ENCODE results near the gene AP2B1.

The AP2B1 gene

GRCh38 chr17:35764123-35764991, 177.2 kb downstream of the AP2B1 start (continued):
- TF ChIP-seq ZFHX2 (tag by site-specific recombination; conservative IDR thresholded peaks at IDR 0.05) (peak; percentile 60), ZBTB49 (tag by site-specific recombination; IDR thresholded peaks at IDR 0.05; ENCODE audit: low read depth) (no peak), ZNF639 (tag by site-specific recombination; IDR thresholded peaks at IDR 0.05) (0 out of 2 replicates have a peak, but pooled peaks have one; percentile 57), SP3 (tag by site-specific recombination; IDR thresholded peaks at IDR 0.05) (peak; percentile 54), ZNF19 (tag by site-specific recombination; IDR thresholded peaks at IDR 0.05; ENCODE audit: low read depth) (no peak), ZNF2 (tag by site-specific recombination; IDR thresholded peaks at IDR 0.05) (peak; percentile 79; the same call in 1 of the 2 replicates), ZNF335 (tag by site-specific recombination; conservative IDR thresholded peaks at IDR 0.05) (peak; percentile 89), ZBTB44 (tag by site-specific recombination; IDR thresholded peaks at IDR 0.05) (peak; percentile 66), ZNF292 (tag by site-specific recombination; IDR thresholded peaks at IDR 0.05; ENCODE audit: borderline replicate concordance, low read depth) (no peak), ZBTB8A (tag by site-specific recombination; IDR thresholded peaks at IDR 0.05) (peak; percentile 92), ZSCAN30 (tag by site-specific recombination; IDR thresholded peaks at IDR 0.05) (peak; percentile 94), ZNF26 (tag by site-specific recombination; IDR thresholded peaks at IDR 0.05) (no peak), ZFP41 (tag by site-specific recombination; IDR thresholded peaks at IDR 0.05; ENCODE audit: borderline replicate concordance) (no peak), ZNF138 (tag by site-specific recombination; IDR thresholded peaks at IDR 0.05; ENCODE audit: borderline replicate concordance) (no peak), ZNF274 (IDR thresholded peaks at IDR 0.05; ENCODE audit: low read length) (no peak), ZNF274 (tag by site-specific recombination; IDR thresholded peaks at IDR 0.05; ENCODE audit: borderline replicate concordance) (no peak; the same call in 1 of the 2 replicates), ZNF571 (tag by site-specific recombination; IDR thresholded peaks at IDR 0.05) (no peak), PRDM1 (tag by site-specific recombination; IDR thresholded peaks at IDR 0.05) (no peak)
- TF ChIP-seq, protein P1, sequence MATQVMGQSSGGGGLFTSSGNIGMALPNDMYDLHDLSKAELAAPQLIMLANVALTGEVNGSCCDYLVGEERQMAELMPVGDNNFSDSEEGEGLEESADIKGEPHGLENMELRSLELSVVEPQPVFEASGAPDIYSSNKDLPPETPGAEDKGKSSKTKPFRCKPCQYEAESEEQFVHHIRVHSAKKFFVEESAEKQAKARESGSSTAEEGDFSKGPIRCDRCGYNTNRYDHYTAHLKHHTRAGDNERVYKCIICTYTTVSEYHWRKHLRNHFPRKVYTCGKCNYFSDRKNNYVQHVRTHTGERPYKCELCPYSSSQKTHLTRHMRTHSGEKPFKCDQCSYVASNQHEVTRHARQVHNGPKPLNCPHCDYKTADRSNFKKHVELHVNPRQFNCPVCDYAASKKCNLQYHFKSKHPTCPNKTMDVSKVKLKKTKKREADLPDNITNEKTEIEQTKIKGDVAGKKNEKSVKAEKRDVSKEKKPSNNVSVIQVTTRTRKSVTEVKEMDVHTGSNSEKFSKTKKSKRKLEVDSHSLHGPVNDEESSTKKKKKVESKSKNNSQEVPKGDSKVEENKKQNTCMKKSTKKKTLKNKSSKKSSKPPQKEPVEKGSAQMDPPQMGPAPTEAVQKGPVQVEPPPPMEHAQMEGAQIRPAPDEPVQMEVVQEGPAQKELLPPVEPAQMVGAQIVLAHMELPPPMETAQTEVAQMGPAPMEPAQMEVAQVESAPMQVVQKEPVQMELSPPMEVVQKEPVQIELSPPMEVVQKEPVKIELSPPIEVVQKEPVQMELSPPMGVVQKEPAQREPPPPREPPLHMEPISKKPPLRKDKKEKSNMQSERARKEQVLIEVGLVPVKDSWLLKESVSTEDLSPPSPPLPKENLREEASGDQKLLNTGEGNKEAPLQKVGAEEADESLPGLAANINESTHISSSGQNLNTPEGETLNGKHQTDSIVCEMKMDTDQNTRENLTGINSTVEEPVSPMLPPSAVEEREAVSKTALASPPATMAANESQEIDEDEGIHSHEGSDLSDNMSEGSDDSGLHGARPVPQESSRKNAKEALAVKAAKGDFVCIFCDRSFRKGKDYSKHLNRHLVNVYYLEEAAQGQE (tag by site-specific recombination; IDR thresholded peaks at IDR 0.05) = peak; percentile 66; the same call in 1 of the 2 replicates
- TF ChIP-seq, protein P2, sequence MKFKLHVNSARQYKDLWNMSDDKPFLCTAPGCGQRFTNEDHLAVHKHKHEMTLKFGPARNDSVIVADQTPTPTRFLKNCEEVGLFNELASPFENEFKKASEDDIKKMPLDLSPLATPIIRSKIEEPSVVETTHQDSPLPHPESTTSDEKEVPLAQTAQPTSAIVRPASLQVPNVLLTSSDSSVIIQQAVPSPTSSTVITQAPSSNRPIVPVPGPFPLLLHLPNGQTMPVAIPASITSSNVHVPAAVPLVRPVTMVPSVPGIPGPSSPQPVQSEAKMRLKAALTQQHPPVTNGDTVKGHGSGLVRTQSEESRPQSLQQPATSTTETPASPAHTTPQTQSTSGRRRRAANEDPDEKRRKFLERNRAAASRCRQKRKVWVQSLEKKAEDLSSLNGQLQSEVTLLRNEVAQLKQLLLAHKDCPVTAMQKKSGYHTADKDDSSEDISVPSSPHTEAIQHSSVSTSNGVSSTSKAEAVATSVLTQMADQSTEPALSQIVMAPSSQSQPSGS (tag by site-specific recombination; IDR thresholded peaks at IDR 0.05; ENCODE audit: low read depth) = no peak
- TF ChIP-seq, protein P3, sequence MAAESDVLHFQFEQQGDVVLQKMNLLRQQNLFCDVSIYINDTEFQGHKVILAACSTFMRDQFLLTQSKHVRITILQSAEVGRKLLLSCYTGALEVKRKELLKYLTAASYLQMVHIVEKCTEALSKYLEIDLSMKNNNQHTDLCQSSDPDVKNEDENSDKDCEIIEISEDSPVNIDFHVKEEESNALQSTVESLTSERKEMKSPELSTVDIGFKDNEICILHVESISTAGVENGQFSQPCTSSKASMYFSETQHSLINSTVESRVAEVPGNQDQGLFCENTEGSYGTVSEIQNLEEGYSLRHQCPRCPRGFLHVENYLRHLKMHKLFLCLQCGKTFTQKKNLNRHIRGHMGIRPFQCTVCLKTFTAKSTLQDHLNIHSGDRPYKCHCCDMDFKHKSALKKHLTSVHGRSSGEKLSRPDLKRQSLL (tag by site-specific recombination; IDR thresholded peaks at IDR 0.05) = peak; percentile 67
- TF ChIP-seq, protein P4, sequence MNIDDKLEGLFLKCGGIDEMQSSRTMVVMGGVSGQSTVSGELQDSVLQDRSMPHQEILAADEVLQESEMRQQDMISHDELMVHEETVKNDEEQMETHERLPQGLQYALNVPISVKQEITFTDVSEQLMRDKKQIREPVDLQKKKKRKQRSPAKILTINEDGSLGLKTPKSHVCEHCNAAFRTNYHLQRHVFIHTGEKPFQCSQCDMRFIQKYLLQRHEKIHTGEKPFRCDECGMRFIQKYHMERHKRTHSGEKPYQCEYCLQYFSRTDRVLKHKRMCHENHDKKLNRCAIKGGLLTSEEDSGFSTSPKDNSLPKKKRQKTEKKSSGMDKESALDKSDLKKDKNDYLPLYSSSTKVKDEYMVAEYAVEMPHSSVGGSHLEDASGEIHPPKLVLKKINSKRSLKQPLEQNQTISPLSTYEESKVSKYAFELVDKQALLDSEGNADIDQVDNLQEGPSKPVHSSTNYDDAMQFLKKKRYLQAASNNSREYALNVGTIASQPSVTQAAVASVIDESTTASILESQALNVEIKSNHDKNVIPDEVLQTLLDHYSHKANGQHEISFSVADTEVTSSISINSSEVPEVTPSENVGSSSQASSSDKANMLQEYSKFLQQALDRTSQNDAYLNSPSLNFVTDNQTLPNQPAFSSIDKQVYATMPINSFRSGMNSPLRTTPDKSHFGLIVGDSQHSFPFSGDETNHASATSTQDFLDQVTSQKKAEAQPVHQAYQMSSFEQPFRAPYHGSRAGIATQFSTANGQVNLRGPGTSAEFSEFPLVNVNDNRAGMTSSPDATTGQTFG (tag by site-specific recombination; IDR thresholded peaks at IDR 0.05; ENCODE audit: borderline replicate concordance) = no peak
